Naive B cell (primary cell): ENCODE data around the gene C8A. TPM values are rescaled to one million over a fixed set of nuclear protein-coding genes. Genes with fewer than 3 reads are reported as not detected.

ENCODE experiments used
- ATAC-seq, 2 donors: fragments of 150-1000 bp; cut with Tn5 transposase; 2 replicates each; pipeline ENCODE4 v1.10.0; 2021; ENCODE audit warnings: low read depth in 2 of 2, mild to moderate bottlenecking in 2 of 2, moderate library complexity in 2 of 2
- DNase-seq: peaks from one replicate; pipeline ENCODE4 v3.0.0; 2022
- H3K27ac Mint-ChIP-seq, 6 donors: one replicate each; pipeline ENCODE4 v1.8.0; 2020 to 2022; ENCODE audit warnings: mild to moderate bottlenecking in 6 of 6, mixed read lengths in 6 of 6, moderate library complexity in 5 of 6, inconsistent platforms in 2 of 6
- H3K27me3 Mint-ChIP-seq, 3 donors: one replicate each; pipeline ENCODE4 v1.8.0; 2021 to 2022; ENCODE audit warnings: mixed read lengths in 3 of 3, mild to moderate bottlenecking in 1 of 3
- H3K36me3 Mint-ChIP-seq, 2 donors: one replicate each; pipeline ENCODE4 v1.8.0; 2020 to 2022; ENCODE audit warnings: mixed read lengths in 2 of 2, inconsistent platforms in 1 of 2, mild to moderate bottlenecking in 1 of 2
- H3K4me1 Mint-ChIP-seq, 3 donors: one replicate each; pipeline ENCODE4 v1.8.0; 2020 to 2022; ENCODE audit warnings: mixed read lengths in 3 of 3, inconsistent platforms in 1 of 3, mild to moderate bottlenecking in 1 of 3, moderate library complexity in 1 of 3
- H3K4me3 Mint-ChIP-seq, 8 donors: one replicate each; pipeline ENCODE4 v1.8.0; 2020 to 2022; ENCODE audit warnings: mild to moderate bottlenecking in 8 of 8, mixed read lengths in 8 of 8, moderate library complexity in 8 of 8, inconsistent platforms in 2 of 8
- H3K9me3 Mint-ChIP-seq, 7 donors: one replicate each; pipeline ENCODE4 v1.8.0; 2020 to 2022; ENCODE audit warnings: mixed read lengths in 7 of 7, mild to moderate bottlenecking in 5 of 7, inconsistent platforms in 2 of 7, moderate library complexity in 1 of 7
- polyA plus RNA-seq, 6 donors: library from polyadenylated mRNA; unstranded; fragments of 300-500 nt; fragmentation: Illumina TruSeq; gene quantifications; one replicate each; pipeline ENCODE4 v1.2.3, GENCODE V29; 2021; ENCODE audit warnings: low read depth in 6 of 6

Gene C8A
- polyA plus RNA-seq, 6 donors from 2014 or later, result not detected

GRCh38 chr1:56845343-56845742 lies 9.3 kb upstream of the C8A start:
- no peaks in the 10 kb centered on the region for H3K36me3 Mint-ChIP-seq
- peaks cover 18 to 20% (median 19%) of the 10 kb centered on the region in 3 donors for H3K27me3 Mint-ChIP-seq
- H3K4me1 Mint-ChIP-seq, result no peaks in the 10 kb centered on the region
- peaks cover 0 to 3% (median 0%) of the 10 kb centered on the region in 7 donors for H3K9me3 Mint-ChIP-seq
- H3K4me3 Mint-ChIP-seq, result no peak overlapping the region
- ATAC-seq (no peak), DNase-seq (no peak)
- no peak overlapping the region for H3K27ac Mint-ChIP-seq

DNA sequence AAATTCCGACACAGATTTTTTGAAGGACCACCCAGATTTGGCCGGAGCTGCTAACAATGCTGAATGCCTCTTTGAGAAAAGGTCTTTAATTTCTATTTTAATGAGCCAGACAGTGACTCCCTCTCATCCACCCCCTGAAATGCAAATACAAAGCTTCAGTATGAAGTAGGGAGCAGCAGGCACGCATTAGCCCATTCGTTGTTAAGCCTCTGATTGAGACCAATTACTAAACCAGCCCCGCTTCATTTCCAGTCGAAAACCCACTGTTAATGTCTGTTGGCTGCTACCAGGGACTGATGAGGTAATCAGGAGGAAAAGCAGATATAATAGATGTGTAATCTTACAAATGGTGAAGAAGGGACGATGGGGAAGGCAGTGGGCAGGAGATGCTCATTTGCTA lies 4.8 kb upstream of the C8A start:
- H3K27ac Mint-ChIP-seq, result no peak overlapping the region

DNA sequence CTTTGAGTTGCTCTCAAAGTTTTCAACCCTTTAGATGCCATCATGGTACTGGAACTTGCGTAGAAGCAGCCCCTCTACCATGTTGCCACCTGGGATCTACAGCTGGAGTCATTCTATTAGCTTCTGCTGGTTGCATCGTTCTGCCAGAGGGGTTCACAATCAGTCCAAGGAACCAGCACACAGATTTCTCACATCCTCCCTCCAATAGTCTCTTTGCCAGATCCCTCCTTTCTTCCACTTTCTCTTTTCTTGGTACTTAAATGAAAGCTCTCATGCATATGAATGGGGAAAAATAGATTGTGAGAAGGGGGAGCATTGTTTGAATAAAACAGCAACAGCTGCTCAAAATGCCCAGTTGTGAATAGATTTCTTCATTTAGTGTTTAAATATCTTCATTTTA lies 4.2 kb upstream of the C8A start:
- Mint-ChIP-seq H3K27me3 (peaks cover 17 to 22% (median 21%) of the 10 kb centered on the region in 3 donors), H3K4me3 (no peak overlapping the region)

More for the DNA sequence above, 4.8 kb upstream of the C8A start:
- ATAC-seq (no peak), DNase-seq (no peak)
- no peaks in the 10 kb centered on the region for H3K4me1 Mint-ChIP-seq
- H3K9me3 Mint-ChIP-seq, result peaks cover 0 to 3% (median 0%) of the 10 kb centered on the region in 7 donors
- no peaks in the 10 kb centered on the region for H3K36me3 Mint-ChIP-seq
- no peak overlapping the region for H3K4me3 Mint-ChIP-seq
- H3K27me3 Mint-ChIP-seq, result peaks cover 13 to 23% (median 21%) of the 10 kb centered on the region in 3 donors

DNA sequence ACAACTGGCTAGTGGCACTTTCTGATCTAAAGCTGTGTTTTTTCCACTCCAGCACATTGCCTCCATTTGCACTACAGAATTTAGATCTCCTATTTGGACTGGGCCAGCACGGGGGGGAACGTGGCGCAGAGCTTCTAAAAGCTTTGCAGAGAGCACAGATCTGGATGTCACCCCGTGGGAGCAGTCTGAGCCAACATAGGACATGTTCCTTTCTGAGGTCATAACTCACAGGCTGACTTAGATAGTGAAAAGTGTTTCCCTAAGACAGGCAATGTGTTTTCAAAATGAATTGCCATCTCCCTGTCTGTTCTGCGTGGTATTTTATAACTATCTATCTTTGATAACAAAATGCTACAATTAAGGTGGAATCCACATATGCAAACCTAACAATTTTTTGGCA lies 3.7 kb upstream of the C8A start:
- Mint-ChIP-seq H3K36me3 (no peaks in the 10 kb centered on the region), H3K27me3 (peaks cover 15 to 21% (median 17%) of the 10 kb centered on the region in 3 donors), H3K27ac (no peak overlapping the region), H3K4me3 (no peak overlapping the region), H3K9me3 (peaks cover 0 to 1% (median 0%) of the 10 kb centered on the region in 7 donors), H3K4me1 (no peaks in the 10 kb centered on the region)
- DNase-seq (no peak), ATAC-seq (no peak)

More for the DNA sequence above, 4.2 kb upstream of the C8A start:
- ATAC-seq, result no peak
- DNase-seq, result no peak
- no peaks in the 10 kb centered on the region for H3K36me3 Mint-ChIP-seq
- H3K9me3 Mint-ChIP-seq, result peaks cover 0 to 3% (median 0%) of the 10 kb centered on the region in 7 donors
- no peak overlapping the region for H3K27ac Mint-ChIP-seq
- no peaks in the 10 kb centered on the region for H3K4me1 Mint-ChIP-seq

DNA sequence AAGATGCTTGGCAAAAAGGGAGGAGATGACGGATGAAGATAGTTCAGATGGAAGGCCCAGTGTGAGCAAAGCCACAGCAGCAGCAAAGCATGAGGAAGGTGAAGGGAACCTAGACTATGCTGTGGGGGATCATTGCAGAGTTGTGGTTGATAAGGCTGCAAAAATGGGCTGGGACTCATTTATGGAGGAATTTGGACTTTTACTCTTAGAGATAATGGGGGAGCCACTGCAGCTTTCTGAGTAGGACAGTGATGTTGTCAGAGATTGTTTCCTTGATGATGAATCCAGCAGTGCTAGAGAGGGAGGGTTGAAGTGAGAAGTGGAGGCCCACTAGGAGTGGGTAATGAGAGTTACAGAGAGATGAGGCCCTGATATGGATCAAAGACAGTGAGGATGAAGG lies 2.1 kb upstream of the C8A start:
- H3K27me3 Mint-ChIP-seq, result peaks cover 13 to 21% (median 14%) of the 10 kb centered on the region in 3 donors
- DNase-seq (no peak), ATAC-seq (no peak)
- no peaks in the 10 kb centered on the region for H3K36me3 Mint-ChIP-seq
- no peaks in the 10 kb centered on the region for H3K4me1 Mint-ChIP-seq
- H3K27ac Mint-ChIP-seq, result no peak overlapping the region
- H3K4me3 Mint-ChIP-seq, result no peak overlapping the region
- peaks cover 0 to under 1% (median 0%) of the 10 kb centered on the region in 7 donors for H3K9me3 Mint-ChIP-seq

GRCh38 chr1:56855190-56855589 lies 593 bp downstream of the C8A start:
- peaks cover 6 to 17% (median 11%) of the 10 kb centered on the region in 3 donors for H3K27me3 Mint-ChIP-seq
- H3K4me3 Mint-ChIP-seq, result no peak overlapping the region
- ATAC-seq (no peak), DNase-seq (no peak)
- no peaks in the 10 kb centered on the region for H3K36me3 Mint-ChIP-seq
- H3K9me3 Mint-ChIP-seq, result peaks cover 0 to 6% (median 2%) of the 10 kb centered on the region in 7 donors
- no peak overlapping the region for H3K27ac Mint-ChIP-seq
- no peaks in the 10 kb centered on the region for H3K4me1 Mint-ChIP-seq

DNA sequence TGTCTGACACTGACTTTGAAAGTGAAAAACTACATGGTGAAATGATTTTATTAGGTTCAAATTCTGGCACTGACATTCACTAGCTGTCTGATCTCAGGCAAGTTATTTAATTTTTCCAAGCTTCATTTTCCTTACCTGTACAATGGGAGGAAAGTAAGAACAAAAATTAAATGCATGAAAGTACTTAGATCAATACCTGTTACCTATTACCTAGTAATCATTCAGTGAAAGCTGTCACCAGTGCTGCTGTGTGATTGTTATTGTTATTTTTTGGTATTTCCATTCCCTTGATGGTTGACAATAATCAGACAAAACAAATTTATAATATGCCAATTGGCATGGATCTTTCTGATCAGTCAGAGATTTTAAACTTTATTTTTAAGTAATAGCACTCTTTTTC lies 1.6 kb downstream of the C8A start:
- Mint-ChIP-seq H3K27me3 (peaks cover 6 to 25% (median 13%) of the 10 kb centered on the region in 3 donors), H3K4me1 (no peaks in the 10 kb centered on the region), H3K36me3 (no peaks in the 10 kb centered on the region), H3K27ac (no peak overlapping the region), H3K4me3 (no peak overlapping the region), H3K9me3 (peaks cover 2 to 6% (median 4%) of the 10 kb centered on the region in 7 donors)
- ATAC-seq, result no peak
- DNase-seq, result no peak

GRCh38 chr1:56859287-56859686 lies 4.7 kb downstream of the C8A start:
- H3K4me3 Mint-ChIP-seq, result no peak overlapping the region
- no peaks in the 10 kb centered on the region for H3K4me1 Mint-ChIP-seq
- no peaks in the 10 kb centered on the region for H3K36me3 Mint-ChIP-seq
- H3K27ac Mint-ChIP-seq, result no peak overlapping the region
- H3K9me3 Mint-ChIP-seq, result peaks cover 3 to 8% (median 5%) of the 10 kb centered on the region in 7 donors
- DNase-seq (no peak), ATAC-seq (no peak)
- peaks cover 6 to 17% (median 15%) of the 10 kb centered on the region in 3 donors for H3K27me3 Mint-ChIP-seq

GRCh38 chr1:56863265-56863992 lies 8.8 kb downstream of the C8A start:
- DNase-seq (no peak), ATAC-seq (no peak)
- Mint-ChIP-seq H3K36me3 (no peaks in the 10 kb centered on the region), H3K4me1 (no peaks in the 10 kb centered on the region), H3K9me3 (peaks cover 3 to 17% (median 5%) of the 10 kb centered on the region in 7 donors), H3K4me3 (no peak overlapping the region), H3K27ac (no peak overlapping the region), H3K27me3 (peaks cover 5 to 22% (median 21%) of the 10 kb centered on the region in 3 donors)

DNA sequence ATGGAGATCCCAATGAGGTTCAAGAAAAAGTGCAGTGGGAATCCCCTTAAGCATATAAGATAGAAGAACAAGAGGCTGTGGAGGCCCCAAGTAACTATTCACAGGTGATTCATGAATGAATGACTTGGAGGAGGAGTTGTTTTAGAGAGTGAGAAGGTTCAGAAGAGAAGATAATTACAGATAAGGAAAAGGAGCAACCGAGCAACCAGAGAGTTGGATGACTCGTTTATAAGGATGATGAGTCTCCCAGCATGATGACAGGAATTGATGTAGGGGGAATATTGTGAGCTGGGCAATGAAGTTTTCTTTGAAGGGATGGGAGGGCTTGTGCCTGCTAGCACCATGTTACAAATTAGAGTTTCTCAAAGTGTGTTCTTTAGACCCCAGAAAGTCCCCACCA lies 9.8 kb downstream of the C8A start:
- no peak for ATAC-seq
- DNase-seq, result no peak
- H3K36me3 Mint-ChIP-seq, result no peaks in the 10 kb centered on the region
- H3K27ac Mint-ChIP-seq, result peak overlapping the region in 1 of 6 donors; percentile 7
- H3K27me3 Mint-ChIP-seq, result peaks cover 5 to 22% (median 21%) of the 10 kb centered on the region in 3 donors
- H3K4me3 Mint-ChIP-seq, result no peak overlapping the region
- H3K9me3 Mint-ChIP-seq, result peaks cover 2 to 17% (median 5%) of the 10 kb centered on the region in 7 donors
- H3K4me1 Mint-ChIP-seq, result no peaks in the 10 kb centered on the region

DNA sequence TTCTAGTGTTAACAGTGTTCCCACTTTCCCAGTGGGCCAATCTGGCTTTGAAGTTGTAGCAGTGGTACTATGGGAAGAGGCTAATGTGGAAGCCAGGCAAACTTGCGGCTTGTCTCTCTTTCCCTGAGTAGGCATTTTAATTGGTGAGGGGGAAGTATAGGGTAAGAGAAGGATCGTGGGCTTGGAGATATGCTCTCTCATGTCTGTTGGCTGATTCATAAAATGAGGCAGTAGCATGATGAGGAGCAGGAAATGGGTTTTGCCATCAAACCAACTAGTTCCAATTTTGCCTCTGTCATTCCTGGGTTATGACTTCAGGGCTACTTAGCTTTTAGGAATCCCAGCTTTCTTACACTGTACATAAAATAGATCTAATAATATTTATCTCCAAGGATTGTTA lies 12.1 kb downstream of the C8A start:
- Mint-ChIP-seq H3K27me3 (peaks cover 9 to 12% (median 11%) of the 10 kb centered on the region in 3 donors), H3K9me3 (peaks cover 0 to 12% (median 5%) of the 10 kb centered on the region in 7 donors), H3K4me1 (no peaks in the 10 kb centered on the region), H3K36me3 (no peaks in the 10 kb centered on the region), H3K4me3 (no peak overlapping the region), H3K27ac (no peak overlapping the region)
- ATAC-seq (no peak), DNase-seq (no peak)

DNA sequence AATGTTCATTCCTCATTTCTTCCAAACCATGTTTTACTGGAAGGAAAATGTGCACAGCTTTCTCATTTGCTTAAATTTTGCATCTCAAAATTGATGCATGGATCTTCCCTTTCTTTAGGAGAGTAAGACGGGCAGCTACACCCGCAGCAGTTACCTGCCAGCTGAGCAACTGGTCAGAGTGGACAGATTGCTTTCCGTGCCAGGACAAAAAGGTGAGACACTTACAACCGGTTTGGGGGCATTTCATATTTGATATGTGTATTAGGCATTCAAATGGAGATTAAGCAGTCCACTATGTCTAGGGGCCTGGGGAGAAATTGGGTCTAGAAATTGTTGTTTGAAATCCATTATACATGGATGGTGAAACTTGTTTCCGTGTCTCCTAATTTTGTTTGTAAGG lies 12.9 kb downstream of the C8A start:
- DNase-seq (no peak), ATAC-seq (no peak)
- Mint-ChIP-seq H3K9me3 (peaks cover 0 to 12% (median 5%) of the 10 kb centered on the region in 7 donors), H3K27me3 (peaks cover 9 to 12% (median 11%) of the 10 kb centered on the region in 3 donors), H3K4me1 (no peaks in the 10 kb centered on the region), H3K27ac (no peak overlapping the region), H3K36me3 (no peaks in the 10 kb centered on the region), H3K4me3 (no peak overlapping the region)

DNA sequence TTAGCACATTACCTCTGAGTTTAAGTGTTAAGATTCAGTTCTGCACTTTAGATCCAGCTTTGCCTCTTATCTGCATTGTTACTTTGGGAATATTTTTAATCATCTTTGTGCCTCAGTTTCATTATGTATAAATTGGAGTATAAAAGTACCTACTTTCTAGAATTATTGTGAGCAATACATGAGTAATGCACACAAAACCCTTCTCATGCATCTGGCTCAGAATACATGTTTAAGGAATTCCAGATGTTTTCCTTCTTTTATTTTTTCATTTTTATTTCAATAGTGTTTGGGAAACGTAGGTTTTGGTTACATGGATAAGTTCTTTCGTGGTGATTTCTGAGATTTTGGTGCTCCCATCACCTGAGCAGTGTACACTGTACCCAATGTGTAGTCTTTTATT lies 14.2 kb downstream of the C8A start:
- Mint-ChIP-seq H3K27me3 (peaks cover 9 to 12% (median 10%) of the 10 kb centered on the region in 3 donors), H3K27ac (no peak overlapping the region), H3K9me3 (peaks cover 0 to 12% (median 5%) of the 10 kb centered on the region in 7 donors), H3K36me3 (no peaks in the 10 kb centered on the region), H3K4me1 (no peaks in the 10 kb centered on the region), H3K4me3 (no peak overlapping the region)
- ATAC-seq, result no peak
- DNase-seq, result no peak

DNA sequence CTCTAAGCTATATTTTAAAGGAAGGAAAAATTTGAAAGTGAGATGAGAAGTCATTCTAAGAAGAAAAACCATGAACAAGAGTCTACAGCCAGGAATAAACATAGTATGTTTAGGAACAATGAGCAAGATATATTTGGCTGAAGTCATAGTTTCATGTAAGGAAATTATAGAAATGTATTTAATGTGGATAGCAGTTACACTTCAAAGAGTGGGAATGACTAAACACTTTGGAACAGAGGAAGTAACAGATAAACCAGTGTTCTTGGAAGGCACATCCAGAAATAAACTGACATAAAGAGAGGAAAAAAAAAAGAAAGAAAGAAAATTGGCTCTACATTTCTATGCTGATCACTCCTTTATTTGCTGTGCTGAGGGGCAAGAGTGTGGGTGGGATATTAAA lies 18.0 kb downstream of the C8A start:
- no peaks in the 10 kb centered on the region for H3K4me1 Mint-ChIP-seq
- H3K36me3 Mint-ChIP-seq, result no peaks in the 10 kb centered on the region

More for the DNA sequence above, 18.0 kb downstream of the C8A start:
- Mint-ChIP-seq H3K27me3 (peaks cover 2 to 26% (median 10%) of the 10 kb centered on the region in 3 donors), H3K4me3 (no peak overlapping the region), H3K9me3 (peaks cover 0 to 9% (median 0%) of the 10 kb centered on the region in 7 donors), H3K27ac (no peak overlapping the region)
- DNase-seq (no peak), ATAC-seq (no peak)
